ENCODE results near the gene NAA60.

The NAA60 gene

GRCh38 chr16:3484318-3485096 is 41.0 kb downstream of the NAA60 start:
- peaks cover 10% of the 10 kb centered on the region for H3K4me1 ChIP-seq (ENCODE audit: control insufficient read depth, insufficient read depth, low read length)
- peaks cover 50% of the 10 kb centered on the region for H3K36me3 ChIP-seq (ENCODE audit: control insufficient read depth, insufficient read depth, low read length)
- no peaks in the 10 kb centered on the region for H3K9me3 ChIP-seq (ENCODE audit: control insufficient read depth, insufficient read depth, low read length)
- H3K9ac ChIP-seq (ENCODE audit: low read depth, low read length) = no peak overlapping the region
- H3K4me3 ChIP-seq (ENCODE audit: low read depth, low read length) = no peak overlapping the region
- H3K27me3 ChIP-seq (ENCODE audit: control insufficient read depth, insufficient read depth, low read length) = no peaks in the 10 kb centered on the region
- no peak overlapping the region for H3K27ac ChIP-seq (ENCODE audit: low read depth, low read length)

- Histone ChIP-seq H3K9me3 (ENCODE audit: control insufficient read depth, insufficient read depth, low read length) (no peaks in the 10 kb centered on the region), H3K4me1 (ENCODE audit: control insufficient read depth, insufficient read depth, low read length) (peaks cover 10% of the 10 kb centered on the region), H3K27me3 (ENCODE audit: control insufficient read depth, insufficient read depth, low read length) (no peaks in the 10 kb centered on the region), H3K4me3 (ENCODE audit: low read depth, low read length) (no peak overlapping the region), H3K9ac (ENCODE audit: low read depth, low read length) (no peak overlapping the region), H3K36me3 (ENCODE audit: control insufficient read depth, insufficient read depth, low read length) (peaks cover 45% of the 10 kb centered on the region), H3K27ac (ENCODE audit: low read depth, low read length) (no peak overlapping the region)
Observed at GRCh38 chr16:3485097-3485745, 41.7 kb downstream of the NAA60 start.

DNA sequence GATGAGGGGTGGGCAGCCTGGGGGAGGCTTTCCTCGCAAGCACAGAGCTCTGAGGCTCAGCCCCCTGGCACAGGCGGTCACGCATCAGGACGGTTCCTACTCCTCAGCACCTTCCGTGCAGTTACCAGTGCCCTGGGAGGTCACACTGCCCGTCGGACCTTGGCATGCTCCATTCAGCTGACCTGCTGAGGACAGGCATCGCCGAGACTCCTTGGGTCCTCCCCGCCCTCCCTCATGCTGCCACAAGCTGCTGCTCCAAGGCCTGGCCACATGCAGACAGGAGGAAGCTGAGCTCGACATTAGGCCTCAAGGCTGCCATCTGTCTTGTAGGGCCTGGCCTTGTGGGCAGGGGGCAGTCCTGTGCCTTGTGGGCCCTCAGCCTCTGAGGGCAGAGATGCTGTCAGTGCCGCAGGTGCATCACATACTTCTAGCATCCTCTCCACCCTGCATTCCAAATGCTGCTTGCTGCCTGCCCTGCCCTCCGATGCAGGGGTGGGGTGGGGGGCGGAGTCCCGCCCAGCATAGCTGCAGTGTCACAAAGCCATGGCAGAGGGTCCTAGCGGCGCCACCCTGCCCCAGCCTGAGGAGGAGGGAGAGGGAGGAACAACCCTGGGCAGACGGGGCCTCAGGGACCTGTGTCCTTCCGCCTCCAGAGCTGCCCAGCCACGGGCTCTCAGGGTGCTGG is 42.5 kb downstream of the NAA60 start:
- no peak overlapping the region for H3K4me3 ChIP-seq (ENCODE audit: low read depth, low read length)
- peaks cover 45% of the 10 kb centered on the region for H3K36me3 ChIP-seq (ENCODE audit: control insufficient read depth, insufficient read depth, low read length)
- no peak overlapping the region for H3K9ac ChIP-seq (ENCODE audit: low read depth, low read length)
- no peaks in the 10 kb centered on the region for H3K27me3 ChIP-seq (ENCODE audit: control insufficient read depth, insufficient read depth, low read length)
- H3K9me3 ChIP-seq (ENCODE audit: control insufficient read depth, insufficient read depth, low read length) = no peaks in the 10 kb centered on the region
- no peak overlapping the region for H3K27ac ChIP-seq (ENCODE audit: low read depth, low read length)
- H3K4me1 ChIP-seq (ENCODE audit: control insufficient read depth, insufficient read depth, low read length) = peaks cover 6% of the 10 kb centered on the region

DNA sequence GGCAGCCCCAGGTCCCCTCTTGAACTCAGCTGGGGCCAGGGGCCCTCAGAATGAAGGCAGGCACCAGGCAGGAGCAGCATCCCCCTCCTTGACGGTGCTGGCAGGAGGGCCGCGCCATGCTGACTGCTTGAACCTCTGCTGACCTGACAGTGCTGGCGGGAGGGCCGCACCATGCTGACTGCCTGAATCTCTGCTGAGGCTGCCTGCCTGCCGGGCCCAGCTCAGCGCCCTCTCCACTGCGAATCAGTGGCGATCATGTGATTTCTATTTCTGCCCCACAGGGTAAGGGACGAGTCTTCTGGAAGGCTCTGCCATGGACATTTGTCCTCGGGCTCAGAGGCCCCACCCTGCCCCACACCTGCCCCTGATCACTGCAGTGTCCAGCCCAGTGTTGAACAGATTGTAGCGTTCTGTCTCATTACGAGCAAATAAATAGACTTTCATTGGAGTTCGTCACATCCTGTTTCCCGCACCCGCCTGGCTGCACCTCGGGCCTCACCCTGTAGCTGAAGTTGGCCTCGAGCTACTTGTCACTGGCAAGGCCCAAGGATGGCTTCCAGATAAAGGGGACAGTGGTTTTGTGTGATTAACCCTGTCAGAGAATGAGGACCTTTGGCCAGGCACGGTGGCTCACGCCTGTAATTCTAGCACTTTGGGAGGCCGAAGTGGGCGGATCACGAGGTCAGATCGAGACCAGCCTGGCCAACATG is 43.2 kb downstream of the NAA60 start:
- Histone ChIP-seq H3K4me1 (ENCODE audit: control insufficient read depth, insufficient read depth, low read length) (0 out of 2 replicates have a peak, but pooled peaks cover under 1% of the 10 kb centered on the region), H3K9me3 (ENCODE audit: control insufficient read depth, insufficient read depth, low read length) (no peaks in the 10 kb centered on the region), H3K27me3 (ENCODE audit: control insufficient read depth, insufficient read depth, low read length) (no peaks in the 10 kb centered on the region), H3K27ac (ENCODE audit: low read depth, low read length) (no peak overlapping the region), H3K36me3 (ENCODE audit: control insufficient read depth, insufficient read depth, low read length) (peaks cover 45% of the 10 kb centered on the region), H3K4me3 (ENCODE audit: low read depth, low read length) (no peak overlapping the region), H3K9ac (ENCODE audit: low read depth, low read length) (no peak overlapping the region)

DNA sequence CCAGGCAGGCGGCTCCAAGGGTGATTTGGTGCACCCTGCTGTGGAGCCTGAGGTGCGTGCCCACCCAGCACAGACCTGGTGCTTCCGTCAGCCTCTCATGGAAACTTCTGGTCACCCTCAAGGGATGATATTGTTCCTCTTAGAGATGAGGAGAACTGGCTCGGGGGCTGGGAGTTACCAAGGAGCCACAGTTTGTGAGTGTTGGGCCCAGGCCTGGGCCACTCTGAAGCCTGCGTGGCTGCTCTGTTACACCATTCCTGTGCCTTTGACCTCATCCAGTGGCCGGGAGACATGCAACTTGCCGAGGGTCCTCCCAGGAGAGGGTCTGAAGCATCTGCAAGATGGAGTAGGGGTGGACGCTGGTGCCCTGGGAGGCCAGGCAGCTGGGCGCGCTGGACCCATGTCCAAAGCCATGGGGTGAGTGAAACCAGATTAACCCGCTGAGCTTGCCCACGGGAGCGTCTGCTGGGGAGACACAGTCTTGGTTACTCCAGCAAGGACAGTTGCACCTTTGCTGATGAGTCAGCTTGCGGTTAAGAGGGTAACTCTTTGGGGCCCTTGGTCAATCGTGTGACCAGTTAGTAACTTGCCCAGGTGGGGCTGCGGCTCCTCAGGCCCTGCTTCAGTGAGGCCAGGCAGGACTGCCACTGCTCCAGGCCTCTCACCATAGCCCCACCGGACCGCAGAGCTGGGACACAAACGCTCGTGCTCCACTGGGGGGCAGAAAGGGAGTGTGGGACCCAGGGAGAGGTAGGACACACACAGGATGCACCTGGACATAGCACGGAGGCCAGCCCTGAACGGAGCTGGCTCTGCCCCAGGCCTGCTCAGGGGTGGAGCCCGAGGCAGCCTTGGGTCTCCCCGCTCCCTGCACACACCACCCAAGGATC is 44.3 kb downstream of the NAA60 start:
- Histone ChIP-seq H3K9me3 (ENCODE audit: control insufficient read depth, insufficient read depth, low read length) (no peaks in the 10 kb centered on the region), H3K9ac (ENCODE audit: low read depth, low read length) (no peak overlapping the region), H3K36me3 (ENCODE audit: control insufficient read depth, insufficient read depth, low read length) (peaks cover 34% of the 10 kb centered on the region)

GRCh38 chr16:3488801-3489200 is 45.3 kb downstream of the NAA60 start:
- Histone ChIP-seq H3K27ac (ENCODE audit: low read depth, low read length) (no peak overlapping the region), H3K4me1 (ENCODE audit: control insufficient read depth, insufficient read depth, low read length) (no peaks in the 10 kb centered on the region), H3K36me3 (ENCODE audit: control insufficient read depth, insufficient read depth, low read length) (peaks cover 24% of the 10 kb centered on the region), H3K9me3 (ENCODE audit: control insufficient read depth, insufficient read depth, low read length) (no peaks in the 10 kb centered on the region), H3K27me3 (ENCODE audit: control insufficient read depth, insufficient read depth, low read length) (no peaks in the 10 kb centered on the region), H3K4me3 (ENCODE audit: low read depth, low read length) (no peak overlapping the region), H3K9ac (ENCODE audit: low read depth, low read length) (no peak overlapping the region)

More for the DNA sequence above, 44.3 kb downstream of the NAA60 start:
- no peak overlapping the region for H3K27ac ChIP-seq (ENCODE audit: low read depth, low read length)
- no peaks in the 10 kb centered on the region for H3K27me3 ChIP-seq (ENCODE audit: control insufficient read depth, insufficient read depth, low read length)
- no peaks in the 10 kb centered on the region for H3K4me1 ChIP-seq (ENCODE audit: control insufficient read depth, insufficient read depth, low read length)
- H3K4me3 ChIP-seq (ENCODE audit: low read depth, low read length) = no peak overlapping the region

DNA sequence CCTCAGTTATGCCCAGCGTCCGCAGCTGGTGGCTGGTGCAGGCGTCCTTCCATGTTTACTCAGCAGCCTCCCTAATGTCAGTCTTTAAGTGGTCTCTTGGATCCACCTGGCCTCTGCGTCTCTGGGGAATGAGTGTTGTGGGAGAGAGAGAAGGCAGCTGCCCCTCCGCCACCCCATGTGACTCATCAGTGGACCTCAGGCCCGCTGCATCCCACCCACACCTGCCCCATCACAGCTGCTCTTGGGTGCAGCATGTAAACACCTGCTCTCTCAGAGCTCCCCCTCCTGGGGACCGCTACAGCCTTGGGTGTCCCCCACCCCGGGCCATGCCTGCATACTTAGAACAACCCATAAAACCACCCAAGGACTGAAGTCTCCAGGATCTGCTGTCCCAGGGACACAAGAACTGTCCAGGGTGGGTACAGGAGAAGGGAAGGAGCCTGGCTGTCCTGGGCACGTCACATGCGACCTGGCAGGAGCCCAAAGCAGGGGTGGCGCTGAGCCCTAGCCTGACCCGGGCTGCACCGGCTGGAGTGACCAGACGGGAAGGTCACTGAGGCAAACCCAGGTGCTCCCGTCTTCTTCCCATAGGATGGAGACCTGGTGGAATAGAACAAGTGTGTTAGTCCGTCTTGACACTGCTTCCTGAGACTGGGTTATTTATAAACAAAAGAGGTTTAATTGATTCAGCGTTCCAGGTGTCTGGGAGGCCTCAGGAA is 47.6 kb downstream of the NAA60 start:
- no peaks in the 10 kb centered on the region for H3K9me3 ChIP-seq (ENCODE audit: control insufficient read depth, insufficient read depth, low read length)
- H3K36me3 ChIP-seq (ENCODE audit: control insufficient read depth, insufficient read depth, low read length) = peaks cover 1% of the 10 kb centered on the region; the same call in 1 of the 2 replicates
- H3K4me1 ChIP-seq (ENCODE audit: control insufficient read depth, insufficient read depth, low read length) = no peaks in the 10 kb centered on the region
- no peaks in the 10 kb centered on the region for H3K27me3 ChIP-seq (ENCODE audit: control insufficient read depth, insufficient read depth, low read length)
- no peak overlapping the region for H3K27ac ChIP-seq (ENCODE audit: low read depth, low read length)
- no peak overlapping the region for H3K4me3 ChIP-seq (ENCODE audit: low read depth, low read length)
- no peak overlapping the region for H3K9ac ChIP-seq (ENCODE audit: low read depth, low read length)

DNA sequence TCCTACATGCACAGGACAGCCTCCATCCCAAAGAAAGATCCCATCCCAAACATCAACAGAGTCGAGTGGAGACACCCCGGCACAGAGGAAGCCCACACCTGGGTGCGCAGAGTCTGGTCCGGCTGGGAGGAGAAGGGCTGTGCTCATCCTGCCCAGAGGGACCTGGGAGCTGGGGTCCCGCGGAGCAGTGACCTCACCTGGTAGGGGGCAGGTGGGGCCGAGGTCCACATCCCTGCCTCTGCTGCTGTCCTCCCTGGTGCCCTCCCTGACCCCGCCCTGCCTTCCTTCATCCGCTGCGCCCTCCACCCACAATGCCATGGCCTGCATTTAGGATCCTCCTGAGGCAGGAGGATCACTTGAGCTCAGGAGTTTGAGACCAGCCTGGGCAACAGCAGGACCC is 48.9 kb downstream of the NAA60 start:
- Histone ChIP-seq H3K4me1 (ENCODE audit: control insufficient read depth, insufficient read depth, low read length) (no peaks in the 10 kb centered on the region), H3K4me3 (ENCODE audit: low read depth, low read length) (no peak overlapping the region), H3K27me3 (ENCODE audit: control insufficient read depth, insufficient read depth, low read length) (no peaks in the 10 kb centered on the region), H3K9me3 (ENCODE audit: control insufficient read depth, insufficient read depth, low read length) (no peaks in the 10 kb centered on the region), H3K27ac (ENCODE audit: low read depth, low read length) (no peak overlapping the region), H3K36me3 (ENCODE audit: control insufficient read depth, insufficient read depth, low read length) (no peaks in the 10 kb centered on the region; the same call in 1 of the 2 replicates), H3K9ac (ENCODE audit: low read depth, low read length) (no peak overlapping the region)

DNA sequence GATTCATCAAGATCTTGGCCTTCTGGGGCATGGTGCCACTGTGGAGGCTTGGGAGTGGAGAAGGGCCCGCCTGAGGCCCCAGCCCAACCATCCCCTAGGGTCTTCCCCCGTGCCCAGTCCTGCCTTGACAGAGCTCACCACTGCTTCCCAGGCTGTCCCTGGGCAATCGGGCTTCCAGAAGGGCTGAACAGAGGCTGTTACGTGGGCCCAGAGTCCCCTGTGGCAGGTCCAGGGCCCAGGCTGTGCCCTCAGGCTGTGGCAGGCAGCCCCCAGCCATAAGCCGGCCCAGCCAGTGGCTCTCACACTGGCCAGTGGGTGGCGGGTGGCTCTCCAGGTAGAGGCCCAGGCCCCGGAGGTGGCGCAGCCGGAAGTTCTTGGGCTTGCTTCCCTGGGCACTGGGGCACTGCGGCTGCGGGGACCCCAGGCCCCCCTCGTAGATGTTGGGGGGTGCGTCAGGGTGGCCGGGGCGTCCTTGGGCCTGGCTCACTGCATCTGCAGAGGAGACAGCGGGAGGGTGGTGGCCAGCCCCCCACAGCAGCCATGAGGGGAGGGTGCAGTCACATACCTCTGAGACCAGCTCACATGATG is 51.0 kb downstream of the NAA60 start:
- Histone ChIP-seq H3K4me3 (ENCODE audit: low read depth, low read length) (no peak overlapping the region), H3K9me3 (ENCODE audit: control insufficient read depth, insufficient read depth, low read length) (no peaks in the 10 kb centered on the region), H3K27ac (ENCODE audit: low read depth, low read length) (no peak overlapping the region), H3K27me3 (ENCODE audit: control insufficient read depth, insufficient read depth, low read length) (no peaks in the 10 kb centered on the region), H3K9ac (ENCODE audit: low read depth, low read length) (no peak overlapping the region), H3K4me1 (ENCODE audit: control insufficient read depth, insufficient read depth, low read length) (no peaks in the 10 kb centered on the region), H3K36me3 (ENCODE audit: control insufficient read depth, insufficient read depth, low read length) (no peaks in the 10 kb centered on the region)
